ENCODE measurements around the gene DPEP3.

DPEP3 gene

GRCh38 chr16:67936880-67937605 lies 43.3 kb downstream of the DPEP3 start:
- H3K4me3 ChIP-seq (ENCODE audit: low read depth, low read length): peak overlapping the region; percentile 100
- ChIA-PET POLR2A (interaction anchor here (0.8 to 1.8 kb wide), 3 partner anchors 11 to 23 kb away, joined by 3 to 11 read pairs (median 6); no protein-coding TSS in a partner anchor), CTCF (interaction anchor here (0.9 to 16.7 kb wide), 7 partner anchors 9 to 416 kb away, joined by 3 to 227 read pairs (median 6); partner anchors contain the start of gene NRN1L)
- TF ChIP-seq, protein P1, sequence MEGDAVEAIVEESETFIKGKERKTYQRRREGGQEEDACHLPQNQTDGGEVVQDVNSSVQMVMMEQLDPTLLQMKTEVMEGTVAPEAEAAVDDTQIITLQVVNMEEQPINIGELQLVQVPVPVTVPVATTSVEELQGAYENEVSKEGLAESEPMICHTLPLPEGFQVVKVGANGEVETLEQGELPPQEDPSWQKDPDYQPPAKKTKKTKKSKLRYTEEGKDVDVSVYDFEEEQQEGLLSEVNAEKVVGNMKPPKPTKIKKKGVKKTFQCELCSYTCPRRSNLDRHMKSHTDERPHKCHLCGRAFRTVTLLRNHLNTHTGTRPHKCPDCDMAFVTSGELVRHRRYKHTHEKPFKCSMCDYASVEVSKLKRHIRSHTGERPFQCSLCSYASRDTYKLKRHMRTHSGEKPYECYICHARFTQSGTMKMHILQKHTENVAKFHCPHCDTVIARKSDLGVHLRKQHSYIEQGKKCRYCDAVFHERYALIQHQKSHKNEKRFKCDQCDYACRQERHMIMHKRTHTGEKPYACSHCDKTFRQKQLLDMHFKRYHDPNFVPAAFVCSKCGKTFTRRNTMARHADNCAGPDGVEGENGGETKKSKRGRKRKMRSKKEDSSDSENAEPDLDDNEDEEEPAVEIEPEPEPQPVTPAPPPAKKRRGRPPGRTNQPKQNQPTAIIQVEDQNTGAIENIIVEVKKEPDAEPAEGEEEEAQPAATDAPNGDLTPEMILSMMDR (IDR thresholded peaks at IDR 0.05; ENCODE audit: insufficient read depth, low read length, missing control alignments): no peak
- no peak for DNase-seq (ENCODE audit: low read depth, low spot score)

DNA sequence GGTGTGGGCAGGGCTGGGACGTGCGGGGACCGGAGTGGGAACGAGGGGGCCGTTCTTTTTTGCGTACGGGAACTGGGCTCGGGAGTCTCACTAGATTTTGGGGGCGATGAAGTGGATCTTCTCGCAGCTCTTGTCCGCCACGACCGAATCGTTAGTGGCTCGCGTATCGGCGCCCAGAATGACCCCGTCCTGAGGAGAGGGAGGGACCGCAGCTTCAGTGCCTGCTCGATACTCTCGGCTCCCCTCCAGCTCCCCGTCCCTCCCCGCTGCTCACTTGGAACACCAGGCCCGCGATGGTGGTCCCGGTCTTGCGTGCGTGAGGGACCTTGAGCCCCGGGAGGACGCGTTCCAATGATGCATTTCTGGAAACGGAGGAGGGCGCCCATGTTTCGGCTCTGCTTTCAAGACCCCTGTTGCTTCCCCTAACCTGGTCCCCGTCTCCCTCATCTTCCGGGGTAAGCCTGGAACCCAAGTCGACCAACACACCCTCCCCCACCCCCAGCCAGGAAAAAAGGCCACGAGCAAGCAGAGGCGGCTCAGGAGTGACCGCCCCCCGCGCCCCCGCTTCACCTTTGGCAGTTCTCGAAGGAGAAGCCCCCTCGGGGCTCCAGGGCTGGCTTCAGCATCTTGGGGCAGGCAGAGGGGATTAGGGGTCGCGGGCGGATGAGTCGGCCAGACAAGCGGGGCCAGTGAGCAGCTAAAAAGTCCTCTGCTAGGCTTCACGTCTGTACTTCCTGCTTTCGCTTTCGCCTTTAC lies 44.0 kb downstream of the DPEP3 start, which contains the start of gene PSMB10:
Gene PSMB10 (minus strand): TSS at position 727 of the 756 bp plus-strand sequence. CDS start 101 bp downstream, at position 626.
- H3K4me3 ChIP-seq (ENCODE audit: low read depth, low read length): peak within 1 kb of the TSS; percentile 100
- DNase-seq (ENCODE audit: low read depth, low spot score): no peak
- CTCF ChIA-PET: interaction anchor here (0.9 to 16.7 kb wide), 11 partner anchors 8 to 416 kb away, joined by 3 to 227 read pairs (median 5); partner anchors contain the start of gene NRN1L
- POLR2A ChIA-PET: interaction anchor here (0.8 to 1.8 kb wide), 11 partner anchors 10 to 264 kb away, joined by 3 to 11 read pairs (median 4); no protein-coding TSS in a partner anchor
- TF ChIP-seq, protein P1 (IDR thresholded peaks at IDR 0.05; ENCODE audit: insufficient read depth, low read length, missing control alignments): no peak

DNA sequence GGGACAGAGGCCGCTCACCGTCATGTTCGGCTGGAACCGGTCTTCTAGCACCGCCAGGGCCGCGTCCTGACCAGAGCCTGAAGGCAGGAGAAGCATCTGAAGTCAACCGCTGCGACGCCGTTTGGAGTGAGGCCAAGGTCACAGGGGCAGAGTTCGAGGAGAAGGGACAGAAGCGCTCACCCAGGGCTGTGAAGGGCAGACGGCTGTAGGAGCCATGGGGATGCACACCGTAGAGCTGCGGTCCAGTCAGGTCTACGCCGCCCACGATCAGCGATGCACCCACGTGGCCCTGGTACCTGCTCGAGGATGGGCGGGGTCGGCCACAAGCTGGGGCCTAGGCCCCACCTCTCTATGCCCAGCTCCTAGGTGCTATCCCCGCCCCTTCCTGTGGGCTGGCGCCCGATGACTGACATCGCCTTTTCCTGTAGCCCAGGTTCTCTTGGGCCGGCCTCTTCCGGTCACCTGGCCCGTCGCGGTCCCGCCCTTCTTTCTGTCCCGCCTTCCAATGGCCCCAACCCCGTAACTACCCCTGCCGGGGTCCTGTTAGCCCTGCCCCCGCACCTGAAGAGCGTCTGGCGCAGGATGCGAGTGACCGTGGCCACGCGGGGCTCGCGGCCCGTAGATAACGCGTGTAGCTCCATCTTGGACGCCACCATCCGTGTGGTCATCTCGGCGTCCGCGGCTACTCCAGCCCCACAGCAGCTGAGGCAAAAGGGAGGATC lies 44.7 kb downstream of the DPEP3 start:
- CTCF ChIA-PET: interaction anchor here (0.9 to 16.7 kb wide), 11 partner anchors 10 to 415 kb away, joined by 3 to 227 read pairs (median 5); partner anchors contain the start of gene NRN1L
- H3K4me3 ChIP-seq (ENCODE audit: low read depth, low read length): peak overlapping the region; percentile 100
- POLR2A ChIA-PET: interaction anchor here (0.8 to 2.5 kb wide), 14 partner anchors 11 to 263 kb away, joined by 3 to 11 read pairs (median 4); no protein-coding TSS in a partner anchor
- DNase-seq (ENCODE audit: low read depth, low spot score): peak; percentile 56
- TF ChIP-seq, protein P1 (IDR thresholded peaks at IDR 0.05; ENCODE audit: insufficient read depth, low read length, missing control alignments): no peak

- POLR2A ChIA-PET: interaction anchor here (0.8 to 2.5 kb wide), 12 partner anchors 11 to 263 kb away, joined by 3 to 11 read pairs (median 4); no protein-coding TSS in a partner anchor
- TF ChIP-seq, protein P1 (IDR thresholded peaks at IDR 0.05; ENCODE audit: insufficient read depth, low read length, missing control alignments): no peak
- no peak for DNase-seq (ENCODE audit: low read depth, low spot score)
- CTCF ChIA-PET: interaction anchor here (0.9 to 16.7 kb wide), 14 partner anchors 9 to 441 kb away, joined by 3 to 227 read pairs (median 4); partner anchors contain the start of gene NRN1L
- H3K4me3 ChIP-seq (ENCODE audit: low read depth, low read length): peak overlapping the region; percentile 100
Measured at GRCh38 chr16:67935101-67935401, 45.2 kb downstream of the DPEP3 start.

GRCh38 chr16:67934306-67935100 lies 45.8 kb downstream of the DPEP3 start:
- ChIA-PET POLR2A (interaction anchor here (0.8 to 2.5 kb wide), 6 partner anchors 10 to 101 kb away, joined by 3 to 9 read pairs (median 4); no protein-coding TSS in a partner anchor), CTCF (interaction anchor here (0.9 to 16.7 kb wide), 15 partner anchors 9 to 440 kb away, joined by 3 to 227 read pairs (median 4); partner anchors contain the start of gene NRN1L)
- no peak for DNase-seq (ENCODE audit: low read depth, low spot score)
- H3K4me3 ChIP-seq (ENCODE audit: low read depth, low read length): peak overlapping the region; percentile 100
- TF ChIP-seq, protein P1 (IDR thresholded peaks at IDR 0.05; ENCODE audit: insufficient read depth, low read length, missing control alignments): no peak
